GM12878 (cell line): Measurements from ENCODE around the gene CAMTA1. TPM values are rescaled to one million over a fixed set of nuclear protein-coding genes. Genes with fewer than 3 reads are reported as not detected.

ENCODE experiments used
- E2F4 ChIP-seq: IDR thresholded peaks from 2 replicates; pipeline ENCODE4 v1.6.1; 2012; ENCODE audit warnings: low read depth, low read length, improper control_type of control experiment
- FOS ChIP-seq: IDR thresholded peaks from 3 replicates; pipeline ENCODE4 v1.6.1; 2011; ENCODE audit warnings: borderline replicate concordance; ENCODE audit not compliant: insufficient read length; ENCODE audit errors: extremely low read depth
- HDAC2 ChIP-seq: fragments of 200-600 bp; sonication (generic); IDR thresholded peaks from 2 replicates; pipeline ENCODE4 v1.6.1; 2017
- SMC3 ChIP-seq: IDR thresholded peaks from 2 replicates; pipeline ENCODE4 v1.6.1; 2011; ENCODE audit warnings: low read length, improper control_type of control experiment, borderline replicate concordance
- SUZ12 ChIP-seq: fragments of 200-600 bp; sonication (generic); IDR thresholded peaks from one replicate; pipeline ENCODE4 v1.6.1; 2018; ENCODE audit warnings: antibody characterized with exemption, mild to moderate bottlenecking; ENCODE audit not compliant: unreplicated experiment
- TBL1XR1 ChIP-seq: IDR thresholded peaks from 2 replicates; pipeline ENCODE4 v1.6.1; 2012; ENCODE audit warnings: low read depth, low read length, improper control_type of control experiment
- ZBTB4 ChIP-seq: fragments of 450-650 bp; formaldehyde crosslinking; IDR thresholded peaks from 2 replicates; pipeline ENCODE4 v1.4.0; 2022; ENCODE audit warnings: mild to moderate bottlenecking, moderate library complexity
- polyA plus RNA-seq, 11 experiments: library from polyadenylated mRNA; depleted of rRNA in 4 of 11; unstranded in 6 of 11; stranded (reverse) in 5 of 11; fragments of >200 nt; fragmentation: Nextera tagmentation in 4 of 11; fragmentation: Illumina TruSeq in 1 of 11; extraction: Ambion mirVana in 4 of 11; extraction: Trizol in 1 of 11; gene quantifications; 1 replicate in 1 of 11; 2 replicates in 10 of 11; pipeline versions ENCODE4 v1.2.1 to v1.2.3, GENCODE V29; 2011 to 2016; ENCODE audit warnings: inconsistent platforms in 2 of 11, missing spikeins in 2 of 11, low read depth in 1 of 11
- total RNA-seq, 4 experiments: library from RNA; depleted of rRNA in 3 of 4; stranded (reverse); fragments of >200 nt in 3 of 4; fragmentation: Illumina TruSeq in 1 of 4; extraction: Trizol in 1 of 4; gene quantifications; 2 replicates each; pipeline versions ENCODE4 v1.2.1 to v1.2.3, GENCODE V29; 2013 to 2021
- TF ChIP-seq, protein P1 (sequence below): fragments of 150-350 bp; IDR thresholded peaks from 2 replicates; pipeline ENCODE4 v1.6.1; 2014; ENCODE audit warnings: mild to moderate bottlenecking, low read depth, low read length

The CAMTA1 gene
- total and polyA plus RNA-seq, 10 of the 15 experiments (the other 5 are each of a cell fraction or from before 2014, with no cell fraction given): 37.7 to 148 (median 76.4) TPM

DNA sequence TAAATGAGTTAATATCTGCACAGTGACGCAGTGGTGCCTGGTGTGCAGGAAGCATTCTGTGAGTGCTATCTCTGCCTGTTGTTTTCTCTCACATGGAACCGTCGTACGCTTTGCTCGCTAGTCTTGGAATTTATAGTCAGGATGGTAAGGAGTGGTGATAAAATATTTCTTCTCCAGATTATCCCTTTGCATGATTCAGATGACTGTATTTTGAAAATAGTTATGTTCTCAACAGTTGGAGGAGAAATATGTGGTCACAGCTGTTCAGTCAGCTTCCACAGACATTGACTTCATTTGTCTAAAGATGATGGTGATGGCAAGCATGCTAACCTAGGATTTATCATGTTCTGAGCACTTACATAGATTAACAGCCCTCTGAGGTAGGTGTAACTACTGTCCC lies 944.5 kb downstream of the CAMTA1 start (continued):
- TF ChIP-seq E2F4: no peak
- TF ChIP-seq, protein P1, sequence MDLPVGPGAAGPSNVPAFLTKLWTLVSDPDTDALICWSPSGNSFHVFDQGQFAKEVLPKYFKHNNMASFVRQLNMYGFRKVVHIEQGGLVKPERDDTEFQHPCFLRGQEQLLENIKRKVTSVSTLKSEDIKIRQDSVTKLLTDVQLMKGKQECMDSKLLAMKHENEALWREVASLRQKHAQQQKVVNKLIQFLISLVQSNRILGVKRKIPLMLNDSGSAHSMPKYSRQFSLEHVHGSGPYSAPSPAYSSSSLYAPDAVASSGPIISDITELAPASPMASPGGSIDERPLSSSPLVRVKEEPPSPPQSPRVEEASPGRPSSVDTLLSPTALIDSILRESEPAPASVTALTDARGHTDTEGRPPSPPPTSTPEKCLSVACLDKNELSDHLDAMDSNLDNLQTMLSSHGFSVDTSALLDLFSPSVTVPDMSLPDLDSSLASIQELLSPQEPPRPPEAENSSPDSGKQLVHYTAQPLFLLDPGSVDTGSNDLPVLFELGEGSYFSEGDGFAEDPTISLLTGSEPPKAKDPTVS: no peak
- no peak for TF ChIP-seq ZBTB4
- TF ChIP-seq FOS: no peak
- TF ChIP-seq HDAC2: no peak
- TF ChIP-seq SUZ12: no peak
- TF ChIP-seq TBL1XR1: no peak
- TF ChIP-seq SMC3: no peak
